ENCODE data around the gene LHFPL2. TPM values are rescaled to one million over a fixed set of nuclear protein-coding genes. Genes with fewer than 3 reads are reported as not detected.

Gene LHFPL2
- polyA plus RNA-seq, 3 donors = 3.7 to 11.6 (median 7.3) TPM

GRCh38 chr5:78693339-78693738 lies 44.8 kb upstream of the LHFPL2 start:
- Mint-ChIP-seq H3K36me3 (peaks cover 0 to 2% of the 10 kb centered on the region in 2 donors), H3K27ac (no peak overlapping the region), H3K27me3 (ENCODE audit: low read depth in 3 of 3) (peaks cover 0 to 3% (median 2%) of the 10 kb centered on the region in 3 donors), H3K4me3 (no peak overlapping the region), H3K4me1 (no peaks in the 10 kb centered on the region), H3K9me3 (peaks cover 3 to 15% (median 10%) of the 10 kb centered on the region in 7 donors)
- H3K27me3 ChIP-seq (ENCODE audit: control insufficient read depth in 2 of 2, insufficient read depth in 2 of 2, low read length in 2 of 2) = no peaks in the 10 kb centered on the region
- H3K79me2 ChIP-seq (ENCODE audit: insufficient read depth, low read length) = no peaks in the 10 kb centered on the region
- H3K4me2 ChIP-seq (replicated peaks; ENCODE audit: extremely low read depth, low read length, poor library complexity, severe bottlenecking) = no peak overlapping the region
- no peaks in the 10 kb centered on the region for H3K4me1 ChIP-seq (ENCODE audit: control insufficient read depth in 1 of 2, insufficient read depth in 2 of 2, low read length in 2 of 2)
- no peak overlapping the region for H3K27ac ChIP-seq (ENCODE audit: low read depth in 1 of 2, low read length in 2 of 2)
- peaks cover 5 to 6% of the 10 kb centered on the region in 2 donors for H3K9me3 ChIP-seq (replicated peaks in 1 of 2; ENCODE audit: control insufficient read depth in 1 of 2, insufficient read depth in 1 of 2, low read length in 2 of 2)
- no peak for DNase-seq
- no peaks in the 10 kb centered on the region for H3K36me3 ChIP-seq (replicated peaks in 1 of 2; ENCODE audit: control insufficient read depth in 1 of 2, insufficient read depth in 2 of 2, low read length in 2 of 2)
- no peak overlapping the region for H3K9ac ChIP-seq (ENCODE audit: insufficient read depth, low read length, poor library complexity, severe bottlenecking)
- TF ChIP-seq CTCF (IDR thresholded peaks at IDR 0.05) = no peak
- intact Hi-C loops (cut with micrococcal nuclease) = no loop called here
- H3K4me3 ChIP-seq (replicated peaks in 1 of 3; ENCODE audit: low read depth in 2 of 3, low read length in 3 of 3) = no peak overlapping the region
- no peak overlapping the region for H2AFZ ChIP-seq (ENCODE audit: insufficient read depth, low read depth, low read length, poor library complexity, severe bottlenecking)
- H4K20me1 ChIP-seq (ENCODE audit: insufficient read depth, low read length) = no peaks in the 10 kb centered on the region

GRCh38 chr5:78691084-78691960 lies 42.8 kb upstream of the LHFPL2 start:
- peaks cover 3 to 21% (median 12%) of the 10 kb centered on the region in 7 donors for H3K9me3 Mint-ChIP-seq
- WGBS (ENCODE audit: insufficient coverage) = 100% methylated on average over 1 of the region's 2 CpGs
- Histone ChIP-seq H3K27me3 (ENCODE audit: control insufficient read depth in 2 of 2, insufficient read depth in 2 of 2, low read length in 2 of 2) (no peaks in the 10 kb centered on the region), H4K20me1 (ENCODE audit: insufficient read depth, low read length) (no peaks in the 10 kb centered on the region), H3K4me1 (ENCODE audit: control insufficient read depth in 1 of 2, insufficient read depth in 2 of 2, low read length in 2 of 2) (no peaks in the 10 kb centered on the region), H3K4me3 (replicated peaks in 1 of 3; ENCODE audit: low read depth in 2 of 3, low read length in 3 of 3) (no peak overlapping the region), H3K4me2 (replicated peaks; ENCODE audit: extremely low read depth, low read length, poor library complexity, severe bottlenecking) (no peak overlapping the region), H3K79me2 (ENCODE audit: insufficient read depth, low read length) (no peaks in the 10 kb centered on the region), H3K9ac (ENCODE audit: insufficient read depth, low read length, poor library complexity, severe bottlenecking) (no peak overlapping the region), H3K9me3 (replicated peaks in 1 of 2; ENCODE audit: control insufficient read depth in 1 of 2, insufficient read depth in 1 of 2, low read length in 2 of 2) (peaks cover 5 to 6% of the 10 kb centered on the region in 2 donors), H2AFZ (ENCODE audit: insufficient read depth, low read depth, low read length, poor library complexity, severe bottlenecking) (no peak overlapping the region), H3K27ac (ENCODE audit: low read depth in 1 of 2, low read length in 2 of 2) (no peak overlapping the region), H3K36me3 (replicated peaks in 1 of 2; ENCODE audit: control insufficient read depth in 1 of 2, insufficient read depth in 2 of 2, low read length in 2 of 2) (no peaks in the 10 kb centered on the region)
- no peak overlapping the region for H3K4me3 Mint-ChIP-seq
- peaks cover 0 to 2% (median 2%) of the 10 kb centered on the region in 3 donors for H3K27me3 Mint-ChIP-seq (ENCODE audit: low read depth in 3 of 3)
- intact Hi-C loops (cut with micrococcal nuclease) = no loop called here
- no peak for TF ChIP-seq CTCF (IDR thresholded peaks at IDR 0.05)
- peak overlapping the region in 1 of 7 donors; percentile 50 for H3K27ac Mint-ChIP-seq
- no peaks in the 10 kb centered on the region for H3K4me1 Mint-ChIP-seq
- no peak for DNase-seq
- peaks cover 0 to 2% of the 10 kb centered on the region in 2 donors for H3K36me3 Mint-ChIP-seq

All from CD14-positive monocyte (primary cell).